K562 (cell line): Measurements from ENCODE around the gene SOCS3. TPM values are rescaled to one million over a fixed set of nuclear protein-coding genes. Genes with fewer than 3 reads are reported as not detected.

Source experiments
- CBFA2T3 ChIP-seq: fragments of 450-650 bp; IDR thresholded peaks from 2 replicates; pipeline ENCODE4 v1.6.1; 2017
- CBX1 ChIP-seq: sonication (generic); IDR thresholded peaks from 2 replicates; pipeline ENCODE4 v1.6.1; 2016; ENCODE audit warnings: antibody characterized with exemption, low read depth, mild to moderate bottlenecking
- ELF2 ChIP-seq: fragments of 250-450 bp; sonication (Bioruptor Pico); IDR thresholded peaks from 2 replicates; pipeline ENCODE4 v1.5.0; 2021; ENCODE audit warnings: mild to moderate bottlenecking
- FIP1L1 ChIP-seq: fragments of 200-400 bp; formaldehyde crosslinking; IDR thresholded peaks from 2 replicates; pipeline ENCODE4 v1.6.1; 2018; ENCODE audit warnings: mild to moderate bottlenecking, low read depth, low read length; ENCODE audit not compliant: poor library complexity, severe bottlenecking
- GABPB1 ChIP-seq: sonication (generic); formaldehyde crosslinking; IDR thresholded peaks from 2 replicates; pipeline ENCODE4 v1.8.0; 2022; ENCODE audit warnings: mild to moderate bottlenecking, missing genetic modification reagents
- HCFC1 ChIP-seq: IDR thresholded peaks from 2 replicates; pipeline ENCODE4 v1.6.1; 2012; ENCODE audit warnings: low read depth, low read length, improper control_type of control experiment
- HDAC6 ChIP-seq: IDR thresholded peaks from 2 replicates; pipeline ENCODE4 v1.6.1; 2012; ENCODE audit warnings: low read depth, mild to moderate bottlenecking, control low read depth, inconsistent platforms, low read length, moderate library complexity
- HEY1 ChIP-seq: fragments of 250-450 bp; sonication (Bioruptor Pico); IDR thresholded peaks from 2 replicates; pipeline ENCODE4 v1.5.0; 2020; ENCODE audit warnings: mild to moderate bottlenecking, moderate library complexity, borderline replicate concordance
- HSF4 ChIP-seq: fragments of 250-450 bp; sonication (Bioruptor Pico); IDR thresholded peaks from 2 replicates; pipeline ENCODE4 v2.1.2; 2022; ENCODE audit warnings: mild to moderate bottlenecking, moderate library complexity, borderline replicate concordance
- KLF16 ChIP-seq: IDR thresholded peaks from 2 replicates; pipeline ENCODE4 v1.6.1; 2016; ENCODE audit warnings: antibody characterized with exemption
- MAFG ChIP-seq: fragments of 450-650 bp; conservative IDR thresholded peaks from 2 replicates; pipeline ENCODE4 v1.6.1; 2016; ENCODE audit warnings: missing genetic modification characterization, missing compliant biosample characterization
- MBD2 ChIP-seq: sonication (generic); IDR thresholded peaks from 2 replicates; pipeline ENCODE4 v1.6.1; 2016; ENCODE audit warnings: low read depth, borderline replicate concordance
- MTA3 ChIP-seq: fragments of 450-650 bp; formaldehyde crosslinking; IDR thresholded peaks from 2 replicates; pipeline ENCODE4 v1.6.1; 2017; ENCODE audit warnings: mild to moderate bottlenecking, borderline replicate concordance
- NFYB ChIP-seq: IDR thresholded peaks from 2 replicates; pipeline ENCODE4 v1.6.1; 2011; ENCODE audit warnings: mild to moderate bottlenecking, moderate library complexity; ENCODE audit not compliant: insufficient read length; ENCODE audit errors: extremely low read depth
- SAFB ChIP-seq: fragments of 200-400 bp; formaldehyde crosslinking; IDR thresholded peaks from 2 replicates; pipeline ENCODE4 v1.6.1; 2017; ENCODE audit warnings: low read depth, low read length, borderline replicate concordance
- SIN3A ChIP-seq, 2 experiments: fragments of 150-350 bp in 1 of 2; IDR thresholded peaks; 2 replicates each; pipeline ENCODE4 v1.6.1; 2011 to 2016; ENCODE audit warnings: borderline replicate concordance in 2 of 2, low read depth in 2 of 2, low read length in 2 of 2, mild to moderate bottlenecking in 2 of 2, moderate library complexity in 2 of 2; ENCODE audit not compliant: control insufficient read depth in 1 of 2
- SMARCC2 ChIP-seq: fragments of 450-650 bp; IDR thresholded peaks from 2 replicates; pipeline ENCODE4 v1.6.1; 2017; ENCODE audit warnings: antibody characterized with exemption, moderate library complexity, mild to moderate bottlenecking, low read depth
- SNRNP70 ChIP-seq: fragments of 200-400 bp; formaldehyde crosslinking; optimal IDR thresholded peaks from 2 replicates; pipeline ENCODE3; 2017; ENCODE audit warnings: low read depth, low read length
- SRSF3 ChIP-seq: fragments of 200-400 bp; formaldehyde crosslinking; IDR thresholded peaks from 2 replicates; pipeline ENCODE4 v1.6.1; 2016; ENCODE audit warnings: mild to moderate bottlenecking, low read length, moderate library complexity; ENCODE audit not compliant: insufficient read depth
- STAT5A ChIP-seq: IDR thresholded peaks from 2 replicates; pipeline ENCODE4 v1.6.1; 2012; ENCODE audit warnings: low read length, inconsistent platforms, borderline replicate concordance
- TGIF2 ChIP-seq: sonication (generic); formaldehyde crosslinking; IDR thresholded peaks from 2 replicates; pipeline ENCODE4 v1.8.1; 2022; ENCODE audit warnings: mild to moderate bottlenecking, missing genetic modification reagents, moderate library complexity
- TOE1 ChIP-seq, 2 experiments: fragments of 450-650 bp in 1 of 2; sonication (generic) in 1 of 2; formaldehyde crosslinking in 1 of 2; IDR thresholded peaks; 2 replicates each; pipeline versions ENCODE4 v1.7.1 to v1.8.0; 2016 to 2022; ENCODE audit warnings: borderline replicate concordance in 2 of 2, mild to moderate bottlenecking in 2 of 2, antibody characterized with exemption in 1 of 2, inconsistent platforms in 1 of 2, low read depth in 1 of 2, missing genetic modification reagents in 1 of 2, moderate library complexity in 1 of 2
- ZBED1 ChIP-seq: IDR thresholded peaks from 2 replicates; pipeline ENCODE4 v1.6.1; 2014
- ZBTB8A ChIP-seq: fragments of 450-650 bp; IDR thresholded peaks from 2 replicates; pipeline ENCODE4 v1.6.1; 2018; ENCODE audit warnings: mild to moderate bottlenecking, moderate library complexity; ENCODE audit not compliant: partially characterized antibody
- ZKSCAN8 ChIP-seq: fragments of 200-800 bp; sonication (Bioruptor generic); IDR thresholded peaks from 2 replicates; pipeline ENCODE4 v1.6.1; 2016; ENCODE audit warnings: missing genetic modification characterization, missing compliant biosample characterization
- ZNF23 ChIP-seq: fragments of 250-450 bp; sonication (Bioruptor Pico); IDR thresholded peaks from 2 replicates; pipeline ENCODE4 v1.4.0; 2020; ENCODE audit warnings: mild to moderate bottlenecking
- ZNF444 ChIP-seq: fragments of 250-450 bp; sonication (Bioruptor Pico); IDR thresholded peaks from 2 replicates; pipeline ENCODE4 v1.4.0; 2020; ENCODE audit warnings: mild to moderate bottlenecking, moderate library complexity
- ZNF717 ChIP-seq: fragments of 250-450 bp; sonication (Bioruptor Pico); IDR thresholded peaks from 2 replicates; pipeline ENCODE4 v1.5.0; 2021
- ZNF764 ChIP-seq: fragments of 250-450 bp; sonication (Bioruptor Pico); IDR thresholded peaks from 2 replicates; pipeline ENCODE4 v1.4.0; 2020; ENCODE audit warnings: low read depth, mild to moderate bottlenecking, moderate library complexity
- polyA plus RNA-seq, 8 experiments: library from polyadenylated mRNA; depleted of rRNA in 4 of 8; stranded (reverse) in 5 of 8; unstranded in 3 of 8; fragments of >200 nt; fragmentation: Nextera tagmentation in 2 of 8; fragmentation: Illumina TruSeq in 1 of 8; extraction: Ambion mirVana in 2 of 8; extraction: Trizol in 1 of 8; gene quantifications; 2 replicates each; pipeline versions ENCODE4 v1.2.1 to v1.2.3, GENCODE V29; 2011 to 2014; ENCODE audit warnings: inconsistent platforms in 1 of 8, missing spikeins in 1 of 8
- total RNA-seq, 7 experiments: library from RNA; depleted of rRNA in 6 of 7; stranded (reverse); fragments of >200 nt in 6 of 7; fragmentation: Illumina TruSeq in 2 of 7; extraction: Trizol in 2 of 7; gene quantifications; 2 replicates each; pipeline versions ENCODE4 v1.2.1 to v1.2.3, GENCODE V29; 2011 to 2021; ENCODE audit warnings: low replicate concordance in 1 of 7
- TF ChIP-seq, protein P1 (sequence below), 3 experiments: fragments of 200-800 bp in 1 of 3; sonication (Bioruptor generic) in 1 of 3; sonication (generic) in 1 of 3; formaldehyde crosslinking in 1 of 3; IDR thresholded peaks; 2 replicates each; pipeline versions ENCODE4 v1.6.1 to v1.8.0; 2016 to 2022; ENCODE audit warnings: mild to moderate bottlenecking in 2 of 3, missing compliant biosample characterization in 2 of 3, missing genetic modification characterization in 2 of 3, missing genetic modification reagents in 1 of 3

SOCS3 gene
- total and polyA plus RNA-seq, 9 of the 15 experiments (the other 6 are each of a cell fraction or from before 2014, with no cell fraction given), result 0.56 to 38.9 (median 13.7) TPM

DNA sequence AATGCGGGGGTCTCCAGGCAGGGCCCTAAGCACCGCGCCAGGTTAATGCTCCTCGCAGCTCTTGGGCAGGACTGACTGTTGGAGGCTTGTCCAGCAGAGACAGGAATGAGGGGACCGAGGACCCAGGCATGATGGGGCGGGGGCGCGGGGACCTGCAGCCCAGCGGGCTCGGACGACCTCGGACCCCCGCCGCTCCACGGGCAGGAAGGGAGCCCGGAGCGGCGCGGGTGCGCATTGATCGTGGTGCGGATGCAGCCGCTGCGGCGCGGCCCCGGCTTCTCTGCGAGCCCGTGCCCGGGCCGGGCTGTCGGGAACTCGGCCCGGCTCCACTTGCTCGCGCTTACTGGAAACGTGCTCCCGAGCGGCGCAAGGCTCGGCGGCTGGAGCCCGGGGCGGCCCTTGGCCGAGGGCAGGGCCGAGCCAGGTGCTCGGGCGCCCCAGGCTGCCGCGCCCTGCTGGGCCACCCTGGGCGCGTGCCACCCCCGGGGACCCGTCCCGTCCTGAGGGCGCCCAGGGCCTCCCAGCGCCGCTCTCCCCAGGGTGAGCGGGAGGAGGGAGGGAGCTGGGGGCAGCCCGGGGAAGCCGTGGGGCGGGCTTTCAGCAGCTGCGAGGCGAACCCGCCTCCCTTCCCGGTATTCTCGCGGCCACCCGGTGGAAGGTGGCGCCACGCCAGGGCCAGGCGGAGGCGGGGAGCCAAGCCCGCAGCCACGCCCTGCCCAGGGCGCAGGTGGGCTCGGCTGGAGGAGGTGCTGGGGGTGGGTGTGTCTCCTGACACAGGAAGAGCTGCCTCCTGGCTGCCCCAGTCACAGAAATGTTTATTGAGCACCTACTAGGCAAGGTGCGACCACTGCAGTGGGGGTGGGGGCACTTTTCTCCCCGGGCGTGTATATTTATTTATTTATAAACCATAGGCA lies 45.9 kb downstream of the SOCS3 start (continued):
- TF ChIP-seq, protein P1, sequence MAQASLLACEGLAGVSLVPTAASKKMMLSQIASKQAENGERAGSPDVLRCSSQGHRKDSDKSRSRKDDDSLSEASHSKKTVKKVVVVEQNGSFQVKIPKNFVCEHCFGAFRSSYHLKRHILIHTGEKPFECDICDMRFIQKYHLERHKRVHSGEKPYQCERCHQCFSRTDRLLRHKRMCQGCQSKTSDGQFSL (CRISPR knock-in tag; IDR thresholded peaks at IDR 0.05), result no peak
- TF ChIP-seq, protein P1 (tag; IDR thresholded peaks at IDR 0.05), result no peak
- no peak for TF ChIP-seq MBD2
- no peak for TF ChIP-seq ZNF717 (CRISPR knock-in tag)
- no peak for TF ChIP-seq ZKSCAN8 (CRISPR knock-in tag)
- TF ChIP-seq MAFG (tag), result no peak
- TF ChIP-seq ZBED1, result no peak
- TF ChIP-seq TGIF2, result no peak
- no peak for TF ChIP-seq SNRNP70
- TF ChIP-seq ZBTB8A, result no peak
- peak; percentile 27; the same call in 1 of the 2 replicates for TF ChIP-seq STAT5A
- no peak for TF ChIP-seq ZNF23 (CRISPR knock-in tag)
- TF ChIP-seq HCFC1, result no peak
- TF ChIP-seq ELF2 (CRISPR knock-in tag), result no peak
- TF ChIP-seq HDAC6, result no peak
- TF ChIP-seq HSF4 (CRISPR knock-in tag), result no peak
- TF ChIP-seq CBX1, result no peak; the same call in 1 of the 2 replicates
- no peak for TF ChIP-seq ZNF444 (CRISPR knock-in tag)
- TF ChIP-seq TOE1 (IDR thresholded peaks at IDR 0.05; ENCODE audit: borderline replicate concordance), result no peak
- no peak for TF ChIP-seq TOE1 (CRISPR knock-in tag; IDR thresholded peaks at IDR 0.05; ENCODE audit: borderline replicate concordance, low read depth)
- TF ChIP-seq FIP1L1, result no peak
- TF ChIP-seq ZNF764 (CRISPR knock-in tag), result no peak
- 0 out of 2 replicates have a peak, but pooled peaks have one; percentile 20 for TF ChIP-seq SAFB
- no peak for TF ChIP-seq SMARCC2
- no peak for TF ChIP-seq GABPB1 (CRISPR knock-in tag)
- peak; percentile 74 to 76; a peak in 2 of 4 replicates for TF ChIP-seq SIN3A (IDR thresholded peaks at IDR 0.05; ENCODE audit: borderline replicate concordance in 2 of 2, control insufficient read depth in 1 of 2, low read depth in 2 of 2, low read length in 2 of 2)
- no peak for TF ChIP-seq NFYB
- TF ChIP-seq SRSF3, result no peak
- TF ChIP-seq KLF16, result no peak
- peak; percentile 68 for TF ChIP-seq CBFA2T3
- TF ChIP-seq MTA3, result peak; percentile 84
- no peak for TF ChIP-seq HEY1 (CRISPR knock-in tag)
